ENCODE measurements around the gene SUSD1.
"Not testable (repeated sequence)": the region's sequence is repeated elsewhere in the genome, so short reads cannot be mapped to it uniquely, and the experiment has no call there.

SUSD1 gene

GRCh38 chr9:112091810-112092209, 83.3 kb downstream of the SUSD1 start:
- intact Hi-C loops (cut with micrococcal nuclease): loop anchor here (10.0 kb wide), 2 partner anchors 143 to 243 kb away; partner anchors contain the start of gene PTBP3
- H3K27ac Mint-ChIP-seq: no peak overlapping the region

GRCh38 chr9:112087506-112087905, 87.6 kb downstream of the SUSD1 start:
- Mint-ChIP-seq H3K4me1 (ENCODE audit: low read depth) (no peaks in the 10 kb centered on the region), H3K36me3 (ENCODE audit: low read depth) (peaks cover 78% of the 10 kb centered on the region), H3K27ac (peak overlapping the region; percentile 55), H3K9me3 (no peaks in the 10 kb centered on the region), H3K27me3 (no peaks in the 10 kb centered on the region), H3K4me3 (no peak overlapping the region)
- intact Hi-C loops (cut with micrococcal nuclease): loop anchor here (2.0 kb wide), 1 partner anchor 273 kb away; no protein-coding TSS in a partner anchor

More at GRCh38 chr9:112091810-112092209, 83.3 kb downstream of the SUSD1 start:
- peaks cover 77% of the 10 kb centered on the region for H3K36me3 Mint-ChIP-seq (ENCODE audit: low read depth)
- peaks cover 18% of the 10 kb centered on the region for H3K4me1 Mint-ChIP-seq (ENCODE audit: low read depth)
- no peak overlapping the region for H3K4me3 Mint-ChIP-seq
- no peaks in the 10 kb centered on the region for H3K27me3 Mint-ChIP-seq
- H3K9me3 Mint-ChIP-seq: no peaks in the 10 kb centered on the region

- no peaks in the 10 kb centered on the region for H3K27me3 Mint-ChIP-seq
- H3K4me3 Mint-ChIP-seq: no peak overlapping the region
- intact Hi-C loops (cut with micrococcal nuclease): loop anchor here (2.0 kb wide), 1 partner anchor 274 kb away; no protein-coding TSS in a partner anchor
- H3K27ac Mint-ChIP-seq: peak overlapping the region; percentile 3
- peaks cover 80% of the 10 kb centered on the region for H3K36me3 Mint-ChIP-seq (ENCODE audit: low read depth)
- no peaks in the 10 kb centered on the region for H3K4me1 Mint-ChIP-seq (ENCODE audit: low read depth)
- H3K9me3 Mint-ChIP-seq: no peaks in the 10 kb centered on the region
Measured at GRCh38 chr9:112086627-112087026, 88.5 kb downstream of the SUSD1 start.

GRCh38 chr9:112084907-112085306, 90.2 kb downstream of the SUSD1 start:
- H3K27ac Mint-ChIP-seq: no peak overlapping the region
- no peaks in the 10 kb centered on the region for H3K9me3 Mint-ChIP-seq
- intact Hi-C loops (cut with micrococcal nuclease): no loop called here
- H3K36me3 Mint-ChIP-seq (ENCODE audit: low read depth): peaks cover 83% of the 10 kb centered on the region
- no peak overlapping the region for H3K4me3 Mint-ChIP-seq
- H3K27me3 Mint-ChIP-seq: no peaks in the 10 kb centered on the region
- peaks cover 8% of the 10 kb centered on the region for H3K4me1 Mint-ChIP-seq (ENCODE audit: low read depth)

- no peaks in the 10 kb centered on the region for H3K9me3 Mint-ChIP-seq
- H3K4me1 Mint-ChIP-seq (ENCODE audit: low read depth): peaks cover 12% of the 10 kb centered on the region
- no peak overlapping the region for H3K27ac Mint-ChIP-seq
- no peak overlapping the region for H3K4me3 Mint-ChIP-seq
- peaks cover 83% of the 10 kb centered on the region for H3K36me3 Mint-ChIP-seq (ENCODE audit: low read depth)
- intact Hi-C loops (cut with micrococcal nuclease): no loop called here
- H3K27me3 Mint-ChIP-seq: no peaks in the 10 kb centered on the region
Measured at GRCh38 chr9:112084334-112084733, 90.8 kb downstream of the SUSD1 start.

GRCh38 chr9:112081918-112082729, 93.0 kb downstream of the SUSD1 start:
- no peak overlapping the region for H3K4me3 Mint-ChIP-seq
- intact Hi-C loops (cut with micrococcal nuclease): no loop called here
- no peaks in the 10 kb centered on the region for H3K27me3 Mint-ChIP-seq
- peaks cover 25% of the 10 kb centered on the region for H3K4me1 Mint-ChIP-seq (ENCODE audit: low read depth)
- no peaks in the 10 kb centered on the region for H3K9me3 Mint-ChIP-seq
- H3K36me3 Mint-ChIP-seq (ENCODE audit: low read depth): peaks cover 66% of the 10 kb centered on the region
- H3K27ac Mint-ChIP-seq: no peak overlapping the region

- peaks cover 37% of the 10 kb centered on the region for H3K4me1 Mint-ChIP-seq (ENCODE audit: low read depth)
- peak overlapping the region; percentile 62 for H3K27ac Mint-ChIP-seq
- no peaks in the 10 kb centered on the region for H3K9me3 Mint-ChIP-seq
- H3K36me3 Mint-ChIP-seq (ENCODE audit: low read depth): peaks cover 69% of the 10 kb centered on the region
- no peaks in the 10 kb centered on the region for H3K27me3 Mint-ChIP-seq
- H3K4me3 Mint-ChIP-seq: no peak overlapping the region
- intact Hi-C loops (cut with micrococcal nuclease): no loop called here
Measured at GRCh38 chr9:112080831-112081542, 94.1 kb downstream of the SUSD1 start.

- H3K4me1 Mint-ChIP-seq (ENCODE audit: low read depth): peaks cover 57% of the 10 kb centered on the region
- intact Hi-C loops (cut with micrococcal nuclease): loop anchor here (10.0 kb wide), 1 partner anchor 254 kb away; no protein-coding TSS in a partner anchor
- peaks cover 61% of the 10 kb centered on the region for H3K36me3 Mint-ChIP-seq (ENCODE audit: low read depth)
- H3K4me3 Mint-ChIP-seq: no peak overlapping the region
- H3K9me3 Mint-ChIP-seq: no peaks in the 10 kb centered on the region
- H3K27me3 Mint-ChIP-seq: no peaks in the 10 kb centered on the region
- peak overlapping the region; percentile 46 for H3K27ac Mint-ChIP-seq
Measured at GRCh38 chr9:112078432-112078831, 96.7 kb downstream of the SUSD1 start.

- intact Hi-C loops (cut with micrococcal nuclease): loop anchor here (10.0 kb wide), 1 partner anchor 252 kb away; no protein-coding TSS in a partner anchor
- H3K27me3 Mint-ChIP-seq: no peaks in the 10 kb centered on the region
- peak overlapping the region; percentile 31 for H3K27ac Mint-ChIP-seq
- H3K4me3 Mint-ChIP-seq: no peak overlapping the region
- H3K9me3 Mint-ChIP-seq: no peaks in the 10 kb centered on the region
- peaks cover 48% of the 10 kb centered on the region for H3K36me3 Mint-ChIP-seq (ENCODE audit: low read depth)
- H3K4me1 Mint-ChIP-seq (ENCODE audit: low read depth): peaks cover 68% of the 10 kb centered on the region
Measured at GRCh38 chr9:112076814-112077213, 98.3 kb downstream of the SUSD1 start.

GRCh38 chr9:112075009-112075378, 100.1 kb downstream of the SUSD1 start:
- peaks cover 46% of the 10 kb centered on the region for H3K36me3 Mint-ChIP-seq (ENCODE audit: low read depth)
- no peaks in the 10 kb centered on the region for H3K9me3 Mint-ChIP-seq
- no peaks in the 10 kb centered on the region for H3K27me3 Mint-ChIP-seq
- peak overlapping the region; percentile 78 for H3K27ac Mint-ChIP-seq
- H3K4me1 Mint-ChIP-seq (ENCODE audit: low read depth): peaks cover 69% of the 10 kb centered on the region
- no peak overlapping the region for H3K4me3 Mint-ChIP-seq
- intact Hi-C loops (cut with micrococcal nuclease): loop anchor here (10.0 kb wide), 1 partner anchor 250 kb away; no protein-coding TSS in a partner anchor

- intact Hi-C loops (cut with micrococcal nuclease): loop anchor here (1.0 to 10.0 kb wide), 3 partner anchors 177 to 314 kb away; partner anchors contain the start of gene UGCG
- no peaks in the 10 kb centered on the region for H3K27me3 Mint-ChIP-seq
- H3K36me3 Mint-ChIP-seq (ENCODE audit: low read depth): peaks cover 42% of the 10 kb centered on the region
- no peak overlapping the region for H3K4me3 Mint-ChIP-seq
- peak overlapping the region; percentile 78 for H3K27ac Mint-ChIP-seq
- no peaks in the 10 kb centered on the region for H3K9me3 Mint-ChIP-seq
- peaks cover 72% of the 10 kb centered on the region for H3K4me1 Mint-ChIP-seq (ENCODE audit: low read depth)
Measured at GRCh38 chr9:112074250-112075008, 100.7 kb downstream of the SUSD1 start.

- Mint-ChIP-seq H3K4me1 (ENCODE audit: low read depth) (peaks cover 72% of the 10 kb centered on the region), H3K27ac (peak overlapping the region; percentile 78), H3K36me3 (ENCODE audit: low read depth) (peaks cover 46% of the 10 kb centered on the region)
- H3K27me3 Mint-ChIP-seq, H3K9me3 Mint-ChIP-seq, H3K4me3 Mint-ChIP-seq: not testable (repeated sequence)
- intact Hi-C loops (cut with micrococcal nuclease): loop anchor here (1.0 to 10.0 kb wide), 3 partner anchors 176 to 313 kb away; partner anchors contain the start of gene UGCG
Measured at GRCh38 chr9:112073639-112074173, 101.4 kb downstream of the SUSD1 start.
